ENCODE measurements around the gene KRTAP4-11. TPM values are rescaled to one million over a fixed set of nuclear protein-coding genes. Genes with fewer than 3 reads are reported as not detected.
"Not testable (repeated sequence)": the region's sequence is repeated elsewhere in the genome, so short reads cannot be mapped to it uniquely, and the experiment has no call there.

The KRTAP4-11 gene
- total RNA-seq: not detected in 2 replicates
- polyA plus RNA-seq: not detected in 2 replicates
- not detected in 2 replicates for polyA plus RNA-seq (2012)
- not detected in 2 replicates for polyA minus RNA-seq (ENCODE audit: low replicate concordance)

GRCh38 chr17:41117846-41118386, at the start of gene KRTAP4-11:
TSS of gene KRTAP4-11 (minus strand) at chr17:41118373. CDS start at chr17:41118315, 58 bp downstream.
- H3K4me2 ChIP-seq (ENCODE audit: extremely low read depth, insufficient read depth, low read length); H3K27me3 ChIP-seq (ENCODE audit: control insufficient read depth, insufficient read depth, low read length); H3K79me2 ChIP-seq (ENCODE audit: control insufficient read depth, insufficient read depth, low read length); H3K27ac ChIP-seq (ENCODE audit: insufficient read depth, low read length); DNase-seq (ENCODE audit: low read depth in 2 of 2); H4K20me1 ChIP-seq (ENCODE audit: control insufficient read depth, extremely low read depth, insufficient read depth, low read length); H3K36me3 ChIP-seq (ENCODE audit: control insufficient read depth, insufficient read depth, low read length); H3K9me3 ChIP-seq (ENCODE audit: control insufficient read depth, insufficient read depth, low read depth, low read length); H3K9ac ChIP-seq (ENCODE audit: insufficient read depth, low read length); H3K4me3 ChIP-seq (replicated peaks in 1 of 4; ENCODE audit: control extremely low read depth in 1 of 4, insufficient read depth in 1 of 4, low read depth in 3 of 4, low read length in 4 of 4); H2AFZ ChIP-seq (ENCODE audit: low read length); H3K4me1 ChIP-seq (ENCODE audit: control insufficient read depth, extremely low read depth, insufficient read depth, low read length): not testable (repeated sequence)

DNA sequence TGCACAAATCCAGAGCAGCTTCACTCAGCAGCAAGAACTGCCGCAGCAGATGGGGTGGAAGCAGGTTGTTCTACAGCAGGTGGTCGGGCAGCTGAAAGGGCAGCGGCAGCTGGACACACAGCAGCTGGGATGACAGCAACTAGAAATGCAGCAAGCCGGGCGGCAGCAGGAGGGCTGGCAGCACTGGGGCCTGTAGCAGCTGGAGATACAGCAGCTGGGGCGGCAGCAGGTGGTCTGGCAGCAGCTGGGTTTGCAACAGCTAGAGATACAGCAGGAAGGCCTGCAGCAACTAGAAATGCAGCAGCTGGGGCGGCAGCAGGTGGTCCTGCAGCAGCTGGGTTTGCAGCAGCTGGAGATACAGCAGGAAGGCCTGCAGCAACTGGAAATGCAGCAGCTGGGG, 49.4 kb upstream of the KRTAP4-11 start:
- H3K9me3 ChIP-seq (ENCODE audit: control insufficient read depth, insufficient read depth, low read depth, low read length): no peaks in the 10 kb centered on the region
- no peak for DNase-seq (ENCODE audit: low read depth in 2 of 2)
- no peaks in the 10 kb centered on the region for H3K4me1 ChIP-seq (ENCODE audit: control insufficient read depth, extremely low read depth, insufficient read depth, low read length)
- H3K27ac ChIP-seq (ENCODE audit: insufficient read depth, low read length): no peak overlapping the region
- H3K4me3 ChIP-seq (replicated peaks in 1 of 4; ENCODE audit: control extremely low read depth in 1 of 4, insufficient read depth in 1 of 4, low read depth in 3 of 4, low read length in 4 of 4): no peak overlapping the region
- no peak overlapping the region for H3K9ac ChIP-seq (ENCODE audit: insufficient read depth, low read length)
- H3K79me2 ChIP-seq (ENCODE audit: control insufficient read depth, insufficient read depth, low read length): no peaks in the 10 kb centered on the region
- no peaks in the 10 kb centered on the region for H3K36me3 ChIP-seq (ENCODE audit: control insufficient read depth, insufficient read depth, low read length)
- no peaks in the 10 kb centered on the region for H4K20me1 ChIP-seq (ENCODE audit: control insufficient read depth, extremely low read depth, insufficient read depth, low read length)
- H3K27me3 ChIP-seq (ENCODE audit: control insufficient read depth, insufficient read depth, low read length): no peaks in the 10 kb centered on the region
- TF ChIP-seq, protein P1, sequence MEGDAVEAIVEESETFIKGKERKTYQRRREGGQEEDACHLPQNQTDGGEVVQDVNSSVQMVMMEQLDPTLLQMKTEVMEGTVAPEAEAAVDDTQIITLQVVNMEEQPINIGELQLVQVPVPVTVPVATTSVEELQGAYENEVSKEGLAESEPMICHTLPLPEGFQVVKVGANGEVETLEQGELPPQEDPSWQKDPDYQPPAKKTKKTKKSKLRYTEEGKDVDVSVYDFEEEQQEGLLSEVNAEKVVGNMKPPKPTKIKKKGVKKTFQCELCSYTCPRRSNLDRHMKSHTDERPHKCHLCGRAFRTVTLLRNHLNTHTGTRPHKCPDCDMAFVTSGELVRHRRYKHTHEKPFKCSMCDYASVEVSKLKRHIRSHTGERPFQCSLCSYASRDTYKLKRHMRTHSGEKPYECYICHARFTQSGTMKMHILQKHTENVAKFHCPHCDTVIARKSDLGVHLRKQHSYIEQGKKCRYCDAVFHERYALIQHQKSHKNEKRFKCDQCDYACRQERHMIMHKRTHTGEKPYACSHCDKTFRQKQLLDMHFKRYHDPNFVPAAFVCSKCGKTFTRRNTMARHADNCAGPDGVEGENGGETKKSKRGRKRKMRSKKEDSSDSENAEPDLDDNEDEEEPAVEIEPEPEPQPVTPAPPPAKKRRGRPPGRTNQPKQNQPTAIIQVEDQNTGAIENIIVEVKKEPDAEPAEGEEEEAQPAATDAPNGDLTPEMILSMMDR (conservative IDR thresholded peaks at IDR 0.05 in 1 of 2, IDR thresholded peaks at IDR 0.05 in 1 of 2; ENCODE audit: low read depth in 1 of 2, low read length in 2 of 2): no peak
- TF ChIP-seq EZH2 (IDR thresholded peaks at IDR 0.05; ENCODE audit: low read length, missing control alignments): no peak
- no peak overlapping the region for H2AFZ ChIP-seq (ENCODE audit: low read length)
- H3K4me2 ChIP-seq (ENCODE audit: extremely low read depth, insufficient read depth, low read length): no peak overlapping the region

- Histone ChIP-seq H3K9ac (ENCODE audit: insufficient read depth, low read length) (no peak overlapping the region), H3K36me3 (ENCODE audit: control insufficient read depth, insufficient read depth, low read length) (no peaks in the 10 kb centered on the region), H3K9me3 (ENCODE audit: control insufficient read depth, insufficient read depth, low read depth, low read length) (no peaks in the 10 kb centered on the region), H3K4me3 (replicated peaks in 1 of 4; ENCODE audit: control extremely low read depth in 1 of 4, insufficient read depth in 1 of 4, low read depth in 3 of 4, low read length in 4 of 4) (no peak overlapping the region), H2AFZ (ENCODE audit: low read length) (no peak overlapping the region), H3K27me3 (ENCODE audit: control insufficient read depth, insufficient read depth, low read length) (no peaks in the 10 kb centered on the region), H3K79me2 (ENCODE audit: control insufficient read depth, insufficient read depth, low read length) (no peaks in the 10 kb centered on the region), H3K4me1 (ENCODE audit: control insufficient read depth, extremely low read depth, insufficient read depth, low read length) (no peaks in the 10 kb centered on the region), H3K4me2 (ENCODE audit: extremely low read depth, insufficient read depth, low read length) (no peak overlapping the region), H3K27ac (ENCODE audit: insufficient read depth, low read length) (no peak overlapping the region), H4K20me1 (ENCODE audit: control insufficient read depth, extremely low read depth, insufficient read depth, low read length) (no peaks in the 10 kb centered on the region)
- TF ChIP-seq, protein P1 (conservative IDR thresholded peaks at IDR 0.05 in 1 of 2, IDR thresholded peaks at IDR 0.05 in 1 of 2; ENCODE audit: low read depth in 1 of 2, low read length in 2 of 2): no peak
- no peak for TF ChIP-seq EZH2 (IDR thresholded peaks at IDR 0.05; ENCODE audit: low read length, missing control alignments)
- DNase-seq (ENCODE audit: low read depth in 2 of 2): peak in 1 of 2 donors; percentile 17
Measured at GRCh38 chr17:41163828-41164227, 45.7 kb upstream of the KRTAP4-11 start.
